GM12864 (cell line): ENCODE measurements around the gene PTGIS.

ENCODE experiments used
- DNase-seq: peaks from one replicate; pipeline ENCODE4 v3.0.0-alpha.2; 2011; ENCODE audit warnings: low read depth
- H3K4me3 ChIP-seq: 2 replicates; pipeline ENCODE4 v1.5.1; 2011; ENCODE audit warnings: mild to moderate bottlenecking, low read depth, low read length, control low read depth
- TF ChIP-seq, protein P1 (sequence below): IDR thresholded peaks from 2 replicates; pipeline ENCODE4 v1.5.1; 2011; ENCODE audit warnings: low read depth, mild to moderate bottlenecking, moderate library complexity, low read length, control low read depth, inconsistent platforms; ENCODE audit errors: missing control alignments

Gene PTGIS

GRCh38 chr20:49476016-49476355 is 92.0 kb downstream of the PTGIS start:
- TF ChIP-seq, protein P1, sequence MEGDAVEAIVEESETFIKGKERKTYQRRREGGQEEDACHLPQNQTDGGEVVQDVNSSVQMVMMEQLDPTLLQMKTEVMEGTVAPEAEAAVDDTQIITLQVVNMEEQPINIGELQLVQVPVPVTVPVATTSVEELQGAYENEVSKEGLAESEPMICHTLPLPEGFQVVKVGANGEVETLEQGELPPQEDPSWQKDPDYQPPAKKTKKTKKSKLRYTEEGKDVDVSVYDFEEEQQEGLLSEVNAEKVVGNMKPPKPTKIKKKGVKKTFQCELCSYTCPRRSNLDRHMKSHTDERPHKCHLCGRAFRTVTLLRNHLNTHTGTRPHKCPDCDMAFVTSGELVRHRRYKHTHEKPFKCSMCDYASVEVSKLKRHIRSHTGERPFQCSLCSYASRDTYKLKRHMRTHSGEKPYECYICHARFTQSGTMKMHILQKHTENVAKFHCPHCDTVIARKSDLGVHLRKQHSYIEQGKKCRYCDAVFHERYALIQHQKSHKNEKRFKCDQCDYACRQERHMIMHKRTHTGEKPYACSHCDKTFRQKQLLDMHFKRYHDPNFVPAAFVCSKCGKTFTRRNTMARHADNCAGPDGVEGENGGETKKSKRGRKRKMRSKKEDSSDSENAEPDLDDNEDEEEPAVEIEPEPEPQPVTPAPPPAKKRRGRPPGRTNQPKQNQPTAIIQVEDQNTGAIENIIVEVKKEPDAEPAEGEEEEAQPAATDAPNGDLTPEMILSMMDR: no peak
- no peak for DNase-seq
- no peak overlapping the region for H3K4me3 ChIP-seq

DNA sequence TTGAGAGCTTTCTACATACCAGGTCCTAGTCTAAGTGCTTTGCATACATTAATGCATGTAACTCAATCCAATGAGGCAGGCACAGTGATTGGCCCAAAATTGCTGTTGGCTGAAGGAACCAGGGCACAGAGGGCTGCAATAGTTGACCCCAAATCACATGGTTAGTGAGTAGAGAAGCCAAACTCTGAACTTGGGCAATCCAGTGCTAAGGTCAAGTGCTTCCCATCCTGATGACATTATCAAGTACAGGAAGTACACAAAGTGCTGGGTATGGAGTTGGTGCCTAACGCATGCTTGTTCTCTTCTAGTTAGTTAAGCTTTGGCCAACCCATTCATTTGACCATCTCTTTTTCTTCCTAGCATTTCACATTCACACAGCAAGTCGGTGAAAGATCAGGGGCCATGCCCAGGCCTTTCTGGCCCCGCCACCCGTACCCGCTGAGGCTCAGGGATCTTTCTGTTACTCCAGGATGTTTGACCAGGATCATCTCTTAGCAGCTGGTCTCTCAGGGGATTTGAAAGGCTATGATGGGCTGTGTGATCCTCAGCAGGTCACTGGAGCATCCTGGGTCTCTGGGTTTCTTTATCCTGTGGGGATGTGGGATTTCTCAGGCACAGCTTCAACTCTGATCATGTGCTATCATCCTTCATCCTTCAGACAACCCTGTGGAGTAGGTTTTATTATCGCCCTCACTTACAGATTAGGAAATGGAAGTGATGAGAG is 92.5 kb downstream of the PTGIS start:
- no peak overlapping the region for H3K4me3 ChIP-seq
- TF ChIP-seq, protein P1: no peak
- DNase-seq: no peak

DNA sequence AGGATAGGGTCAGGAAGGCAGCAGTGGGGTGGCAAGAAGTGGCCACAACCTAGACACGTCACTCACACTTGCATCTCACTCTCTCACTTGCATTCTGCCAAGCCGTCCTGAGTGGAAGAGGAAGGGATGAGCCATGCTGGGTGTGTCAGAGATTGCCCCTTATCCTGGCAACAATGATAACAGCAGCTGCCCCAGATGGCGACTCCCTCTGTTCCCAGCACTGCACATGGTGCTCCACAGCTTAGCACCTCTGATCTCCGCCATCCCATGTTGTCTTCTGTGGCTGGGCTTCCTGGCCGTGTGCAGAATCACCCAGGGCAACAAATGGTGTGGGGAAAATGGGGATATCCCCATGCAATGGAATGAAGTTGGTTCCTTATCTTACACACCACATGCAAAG is 96.5 kb downstream of the PTGIS start:
- TF ChIP-seq, protein P1: no peak
- no peak overlapping the region for H3K4me3 ChIP-seq
- DNase-seq: no peak

- TF ChIP-seq, protein P1: no peak
- DNase-seq: no peak
- H3K4me3 ChIP-seq: no peak overlapping the region
Measured at GRCh38 chr20:49470922-49471321, 97.0 kb downstream of the PTGIS start.

GRCh38 chr20:49469060-49469459 is 98.9 kb downstream of the PTGIS start:
- no peak for DNase-seq
- TF ChIP-seq, protein P1: no peak
- H3K4me3 ChIP-seq: no peak overlapping the region

GRCh38 chr20:49468412-49468811 is 99.5 kb downstream of the PTGIS start:
- TF ChIP-seq, protein P1: no peak
- no peak overlapping the region for H3K4me3 ChIP-seq
- DNase-seq: no peak

DNA sequence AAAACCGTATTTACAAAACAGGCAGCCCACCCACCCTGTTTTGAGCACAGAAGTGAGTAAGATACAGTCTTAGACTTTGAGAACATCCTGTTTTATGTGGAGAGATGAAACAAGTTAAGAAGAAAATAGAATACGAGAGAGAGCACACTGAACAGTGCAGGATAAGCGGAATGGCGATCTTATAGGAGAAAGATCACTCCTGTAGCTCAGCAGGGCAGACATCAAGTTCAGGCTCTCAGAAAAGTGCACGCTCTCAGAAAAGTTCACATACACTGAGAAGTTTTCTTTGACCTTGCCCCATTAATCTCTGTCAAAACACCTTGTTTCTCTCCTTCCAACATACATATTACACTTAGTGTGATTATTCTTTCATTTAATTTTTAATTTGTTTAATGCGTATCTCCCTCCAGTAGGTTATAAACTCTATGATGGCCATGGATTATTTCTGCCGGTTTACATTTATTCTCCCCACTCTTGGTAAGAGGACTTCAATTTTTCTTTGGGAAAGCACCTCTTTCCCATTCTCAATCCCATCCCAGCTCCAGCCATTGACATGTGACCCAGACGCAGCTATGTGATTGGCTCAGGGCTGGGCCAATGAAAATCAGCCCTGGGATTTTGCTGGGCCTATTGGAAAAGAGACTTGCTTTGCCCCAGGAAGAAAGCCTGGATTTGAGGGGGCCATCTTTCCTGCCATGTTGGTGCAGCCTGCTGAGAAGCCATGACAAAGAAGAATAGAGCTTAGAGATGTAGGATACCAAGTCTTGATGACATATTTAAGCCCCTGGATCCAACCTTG is 101.6 kb downstream of the PTGIS start:
- DNase-seq: no peak
- H3K4me3 ChIP-seq: no peak overlapping the region
- TF ChIP-seq, protein P1: no peak
